HG02943 (cell line): ENCODE results near the gene DZIP3.
"Not testable (repeated sequence)": the region's sequence is repeated elsewhere in the genome, so short reads cannot be mapped to it uniquely, and the experiment has no call there.

Experiments
- ATAC-seq: cut with Tn5 transposase; IDR thresholded peaks from one replicate; pipeline ENCODE4 v1.9.1; 2021; ENCODE audit warnings: mild to moderate bottlenecking, low read depth, moderate library complexity; ENCODE audit not compliant: unreplicated experiment

Gene DZIP3

DNA sequence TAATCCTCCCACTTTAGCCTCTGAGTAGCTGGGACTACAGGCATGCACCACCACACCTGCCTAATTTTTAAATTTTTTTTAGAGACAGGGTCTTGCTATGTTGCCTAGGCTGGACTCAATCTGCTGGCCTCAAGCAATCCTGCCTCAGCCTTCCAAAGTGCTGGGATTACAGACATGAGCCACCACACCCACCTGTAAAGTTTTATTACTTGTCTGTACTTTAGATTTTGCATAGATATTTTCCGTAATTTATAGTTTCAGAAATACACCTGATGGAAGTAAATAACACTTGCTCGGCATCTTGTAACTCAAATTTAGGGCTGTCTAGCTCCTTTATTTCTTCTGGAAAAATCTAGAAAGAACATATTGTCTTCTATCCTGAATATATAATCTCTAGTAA is 5.8 kb downstream of the DZIP3 start:
- ATAC-seq: no peak

DNA sequence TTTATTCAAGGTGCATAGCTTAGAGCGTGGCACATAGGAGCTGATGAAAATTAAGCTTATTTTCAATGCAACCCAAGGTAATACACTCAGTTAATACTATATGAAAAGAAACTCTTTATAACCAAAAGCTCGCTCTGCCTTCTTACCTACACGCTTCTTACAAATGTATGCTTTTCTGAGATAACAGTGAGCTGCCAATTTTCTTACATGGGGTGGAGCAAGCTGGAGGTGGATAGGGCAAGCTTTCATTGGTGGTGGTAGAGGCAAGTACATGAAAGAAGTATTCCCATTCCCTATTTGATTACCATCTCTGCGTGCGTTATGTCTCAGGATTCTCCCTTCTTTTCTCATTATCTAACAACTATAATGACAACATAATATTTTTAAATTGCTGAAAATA is 8.9 kb downstream of the DZIP3 start:
- ATAC-seq: no peak

DNA sequence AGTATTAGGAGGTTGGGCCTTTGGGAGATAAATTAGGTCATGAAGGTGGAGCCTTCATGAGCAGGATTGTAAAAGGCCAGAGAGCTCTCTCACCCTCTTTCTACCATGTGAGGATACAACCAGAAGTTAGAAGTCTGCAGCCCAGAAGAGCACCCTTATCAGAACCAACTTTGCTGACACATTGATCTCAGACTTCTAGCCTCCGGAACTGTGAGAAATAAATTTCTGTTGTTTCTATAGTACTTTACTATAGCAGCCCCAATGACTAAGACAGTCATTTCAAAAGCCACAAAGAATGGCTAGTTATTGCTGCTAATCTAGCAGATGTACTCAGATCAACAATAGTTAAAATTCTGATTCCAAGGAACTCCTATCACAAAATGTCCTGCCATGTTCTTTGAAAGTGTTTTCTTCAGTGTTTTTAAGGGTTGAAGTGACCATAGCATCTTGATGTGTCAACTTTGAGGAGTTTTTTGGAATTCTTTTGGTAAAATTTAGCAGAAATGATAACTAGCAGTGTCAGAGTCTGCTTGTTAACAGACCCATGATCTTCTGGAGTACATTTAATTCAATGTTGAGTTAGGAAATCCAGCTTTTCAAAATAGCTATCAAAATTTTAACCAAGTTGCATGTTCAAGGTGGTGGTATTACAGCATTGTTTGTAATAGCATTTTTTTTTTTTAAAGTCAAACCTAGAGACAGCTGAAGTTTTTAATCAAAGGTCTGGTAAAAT is 10.3 kb downstream of the DZIP3 start:
- ATAC-seq: no peak

DNA sequence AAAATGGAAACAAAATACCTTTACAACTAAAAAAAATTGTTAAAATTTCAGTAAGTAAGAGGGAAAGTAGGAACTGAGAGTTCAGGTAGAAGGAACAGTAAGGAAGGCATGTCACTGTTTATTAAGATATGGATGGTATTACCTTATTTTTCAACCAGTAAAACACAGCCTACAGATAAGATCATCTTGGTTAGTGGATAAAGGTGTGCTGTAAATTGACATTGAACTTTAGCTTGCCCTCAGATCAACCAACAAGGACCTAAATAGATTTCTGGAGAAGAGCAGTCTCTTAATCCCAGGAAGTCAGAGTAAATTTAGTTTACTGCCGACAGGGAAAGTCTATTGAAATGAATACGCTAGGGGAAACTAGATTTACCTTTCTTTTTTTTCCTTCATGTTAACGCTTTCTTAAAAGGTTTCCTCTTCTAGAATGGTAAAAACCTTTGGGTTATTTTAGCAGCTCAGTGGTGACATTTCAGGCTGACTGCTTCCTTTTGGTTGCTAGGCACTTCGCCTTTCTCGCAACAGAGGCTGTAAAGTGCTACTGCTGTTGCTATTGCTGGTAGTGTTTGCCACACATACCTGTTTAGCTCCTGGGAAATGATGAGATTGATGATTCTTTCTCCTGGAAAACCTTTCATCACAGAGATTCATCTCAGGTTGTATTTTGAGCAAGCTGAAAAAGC is 12.9 kb downstream of the DZIP3 start:
- no peak for ATAC-seq

DNA sequence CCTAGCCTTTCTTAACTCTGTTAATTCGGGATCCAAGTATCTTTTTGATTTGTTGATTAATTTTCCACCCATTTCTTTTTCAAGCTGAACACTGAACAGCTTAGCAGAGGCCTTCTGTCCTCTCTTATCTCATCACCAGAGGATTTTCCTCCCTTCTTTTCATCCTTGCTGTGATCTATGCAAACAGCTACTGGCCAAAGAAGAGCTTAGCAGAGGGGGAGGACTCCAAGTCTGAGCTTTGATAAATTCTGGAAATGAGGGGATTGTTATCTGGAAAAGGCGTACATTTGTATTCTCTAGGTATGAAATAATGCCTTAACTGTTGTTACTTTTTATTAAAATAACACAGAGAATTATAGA is 13.4 kb downstream of the DZIP3 start:
- no peak for ATAC-seq

DNA sequence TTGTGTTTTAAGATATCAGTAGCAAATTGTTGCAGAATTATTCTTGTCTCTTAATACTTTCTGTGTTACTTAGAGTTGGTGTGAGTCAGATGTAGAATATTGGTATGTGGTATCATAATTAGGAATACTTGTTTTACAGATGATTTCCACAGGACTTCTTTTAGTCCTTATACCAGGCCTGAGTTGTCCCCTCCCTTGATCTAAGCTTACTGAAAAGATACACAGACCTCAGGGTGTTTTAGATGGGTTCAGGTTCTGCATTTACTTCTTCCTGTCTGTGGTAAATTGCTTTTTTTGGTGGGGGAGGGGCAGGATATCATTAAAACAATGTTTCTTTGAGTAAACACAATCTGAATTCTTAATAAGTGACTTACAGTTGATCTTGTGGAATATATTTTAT is 14.2 kb downstream of the DZIP3 start:
- ATAC-seq: no peak

DNA sequence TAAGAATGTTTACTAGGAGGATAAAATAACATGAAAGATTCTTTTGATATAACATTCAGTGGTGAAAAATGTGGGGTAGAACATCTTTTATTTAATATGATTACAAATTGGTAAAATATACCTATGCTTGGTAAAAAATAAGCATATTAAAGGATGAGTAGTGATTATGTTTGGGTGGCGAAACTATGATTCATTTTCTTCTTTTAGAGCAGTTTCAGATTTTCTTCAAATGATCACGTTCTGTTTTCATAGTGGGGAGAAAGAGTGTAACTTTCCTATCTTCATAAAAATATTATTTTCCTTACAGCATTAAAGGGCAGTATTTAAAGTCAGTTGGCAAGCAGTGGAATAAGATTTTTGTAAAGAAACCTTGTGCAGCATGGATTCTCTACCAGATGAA is 15.5 kb downstream of the DZIP3 start:
- no peak for ATAC-seq

DNA sequence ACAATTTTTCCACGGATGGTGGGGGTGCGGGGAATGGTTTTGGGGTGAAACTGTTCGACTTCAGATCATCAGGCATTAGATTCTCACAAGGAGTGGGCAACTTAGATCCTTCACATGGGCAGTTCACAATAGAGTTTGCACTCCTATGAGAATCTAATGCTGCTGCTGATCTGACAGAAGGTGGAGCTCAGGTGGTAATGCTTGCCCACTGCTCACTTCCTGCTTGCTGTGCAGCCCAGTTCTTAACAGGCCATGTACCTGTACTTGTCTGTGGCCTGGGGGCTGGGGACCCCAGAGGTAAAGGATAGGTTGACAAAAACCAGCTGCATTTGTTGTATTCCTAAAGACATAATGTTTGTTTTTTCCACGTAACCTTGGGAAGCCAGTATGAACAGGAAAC is 16.0 kb downstream of the DZIP3 start:
- no peak for ATAC-seq

DNA sequence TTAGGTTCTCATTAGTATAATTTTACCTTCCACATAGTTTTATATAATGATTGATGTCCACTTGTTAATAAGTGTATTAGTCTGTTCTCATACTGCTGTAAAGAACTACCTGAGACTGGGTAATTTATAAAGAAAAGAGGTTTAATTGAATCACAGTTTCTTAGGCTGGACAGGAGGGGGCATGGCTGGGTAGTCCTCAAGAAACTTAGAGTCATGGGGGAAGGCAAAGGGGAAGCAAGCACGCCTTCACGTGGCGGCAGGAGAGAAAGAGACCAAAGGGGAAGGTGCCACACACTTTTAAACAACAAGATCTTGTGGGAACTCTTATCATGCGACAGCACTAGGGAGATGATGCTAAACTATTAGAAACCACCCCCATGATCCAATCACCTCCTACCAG is 19.2 kb downstream of the DZIP3 start:
- ATAC-seq: no peak

DNA sequence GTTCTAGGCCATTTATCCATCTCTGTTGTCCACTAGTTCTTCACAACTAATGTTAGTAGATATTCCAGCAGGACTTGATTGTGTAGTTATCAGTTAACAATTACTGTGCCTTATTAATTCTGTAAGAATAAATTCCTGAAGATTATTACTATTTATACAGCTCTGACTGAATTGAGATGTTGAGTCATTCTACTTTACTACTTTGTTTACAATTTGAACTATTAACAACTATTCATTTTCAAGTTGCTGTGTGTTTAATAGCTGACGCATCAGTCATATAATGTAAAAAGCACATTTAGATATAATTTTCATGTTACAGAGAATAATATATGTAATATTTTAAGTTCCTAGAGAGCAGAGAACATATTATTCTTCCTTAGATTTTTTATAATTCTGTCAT is 21.1 kb downstream of the DZIP3 start:
- ATAC-seq: no peak

DNA sequence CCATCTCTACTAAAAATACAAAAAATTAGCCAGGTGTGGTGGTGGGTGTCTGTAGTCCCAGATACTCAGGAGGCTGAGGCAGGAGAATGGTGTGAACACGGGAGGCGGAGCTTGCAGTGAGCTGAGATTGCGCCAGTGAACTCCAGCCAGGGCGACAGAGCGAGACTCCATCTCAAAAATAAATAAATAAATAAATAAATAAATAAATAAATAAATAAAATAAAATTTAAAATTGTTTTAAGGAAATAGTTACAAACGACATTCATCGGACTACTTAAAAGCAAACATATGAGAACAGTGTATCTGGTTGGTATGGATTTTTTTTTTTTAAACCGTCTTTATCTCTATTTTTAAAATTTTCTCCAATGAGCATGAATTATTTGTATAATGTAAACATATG is 26.6 kb downstream of the DZIP3 start:
- not testable (repeated sequence) for ATAC-seq

DNA sequence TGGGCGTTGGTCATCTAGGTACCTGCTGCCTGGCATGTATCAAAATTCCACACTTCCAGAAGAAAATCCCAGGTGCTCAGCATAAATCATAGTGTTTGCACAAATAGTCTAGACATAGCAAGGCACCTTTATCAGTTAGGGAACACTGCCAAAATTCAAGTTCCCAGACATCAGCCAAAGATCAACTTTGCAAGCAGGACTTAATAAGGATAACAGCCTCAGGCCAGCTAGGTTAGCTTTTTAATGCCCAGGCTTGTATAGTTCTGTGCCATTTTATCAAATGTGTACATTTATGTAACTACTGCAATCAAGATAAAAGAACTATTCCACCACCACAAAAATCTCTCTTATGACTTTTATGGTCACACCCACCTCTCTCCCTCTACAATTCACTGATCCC is 30.7 kb downstream of the DZIP3 start:
- ATAC-seq: no peak

DNA sequence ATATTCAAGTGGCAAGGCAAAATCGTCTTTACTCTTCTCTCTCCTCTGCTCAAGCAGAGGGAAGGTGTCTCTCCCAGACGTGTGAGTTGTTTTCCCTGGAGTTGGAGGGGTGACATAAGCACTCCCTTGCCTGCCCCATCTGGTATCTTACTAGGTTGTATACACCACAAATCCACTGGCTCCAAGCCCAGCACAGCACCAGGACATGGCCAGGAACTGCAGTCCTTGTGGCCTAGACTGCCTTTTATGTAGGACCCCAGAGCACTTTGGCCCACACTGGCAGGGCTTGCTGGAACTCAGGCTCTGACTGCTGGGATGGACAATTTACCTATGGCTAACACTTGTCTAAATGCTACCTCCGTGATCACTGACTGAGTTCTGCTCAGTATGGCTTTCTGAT is 34.0 kb downstream of the DZIP3 start:
- ATAC-seq: no peak

DNA sequence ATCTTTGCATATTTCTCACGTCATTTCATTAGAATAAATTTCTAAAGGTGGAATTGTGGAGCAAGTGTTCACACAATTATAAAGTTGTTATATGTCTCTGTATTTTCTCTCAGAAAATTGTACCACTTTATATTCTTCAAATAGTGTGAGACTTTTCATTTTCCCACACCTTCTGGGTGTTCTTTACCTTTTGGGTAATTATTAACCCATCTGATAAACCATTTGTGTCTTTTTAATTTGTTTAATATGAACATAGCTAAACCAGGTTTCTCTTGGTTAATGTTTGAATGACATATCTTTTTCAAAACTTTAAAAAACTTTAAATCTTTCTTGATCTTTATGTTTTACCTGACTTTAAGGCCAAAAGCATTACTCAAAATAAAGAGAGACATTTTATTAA is 40.5 kb downstream of the DZIP3 start:
- ATAC-seq: no peak

DNA sequence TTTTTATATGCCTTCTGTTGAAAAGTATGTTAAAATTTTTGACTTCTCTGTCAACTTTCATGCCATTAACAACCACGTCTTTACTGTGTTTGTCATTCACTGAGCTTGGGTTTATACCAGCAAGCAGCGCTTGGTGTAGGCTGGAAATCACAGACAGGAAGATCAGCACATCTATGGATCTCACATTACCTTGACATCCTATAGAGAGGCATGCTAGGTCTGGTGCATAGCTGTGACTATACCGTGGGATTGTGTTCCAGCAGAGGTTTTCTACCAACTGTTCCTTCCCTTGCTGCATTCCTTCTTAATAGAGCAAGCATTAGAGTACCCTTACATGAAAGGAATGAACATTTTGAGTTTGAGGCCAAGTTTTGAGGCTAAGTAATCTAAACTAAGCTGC is 53.0 kb downstream of the DZIP3 start:
- ATAC-seq: no peak

DNA sequence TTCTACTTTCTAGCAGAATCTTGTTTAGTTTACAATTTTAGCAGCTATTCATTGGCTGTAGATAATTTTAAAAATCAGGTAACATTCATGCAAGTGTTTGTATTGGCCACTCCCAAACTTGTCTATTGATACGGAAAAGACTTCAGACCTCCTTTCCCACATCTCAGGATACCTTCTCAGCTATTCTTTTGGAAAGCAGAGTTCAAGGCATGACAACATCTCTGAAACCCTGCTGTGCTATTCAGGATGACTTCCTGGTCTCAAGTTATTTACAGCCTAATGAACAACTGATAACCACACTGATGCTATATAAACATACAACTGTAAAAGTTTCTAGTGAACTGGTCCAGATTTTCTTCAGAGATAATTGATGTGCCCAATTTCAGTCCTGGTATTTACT is 55.8 kb downstream of the DZIP3 start:
- no peak for ATAC-seq

DNA sequence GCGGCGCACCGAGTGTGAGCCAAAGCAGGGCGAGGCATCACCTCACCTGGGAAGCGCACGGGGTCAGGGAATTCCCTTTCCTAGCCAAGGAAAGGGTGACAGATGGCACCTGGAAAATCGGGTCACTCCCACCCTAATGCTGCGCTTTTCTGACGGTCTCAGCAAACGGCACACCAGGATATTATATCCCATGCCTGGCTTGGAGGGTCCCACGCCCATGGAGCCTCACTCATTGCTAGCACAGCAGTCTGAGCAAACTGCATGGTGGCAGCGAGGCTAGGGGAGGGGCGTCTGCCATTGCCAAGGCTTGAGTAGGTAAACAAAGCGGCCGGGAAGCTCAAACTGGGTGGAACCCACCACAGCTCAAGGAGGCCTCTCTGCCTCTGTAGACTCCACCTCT is 66.1 kb downstream of the DZIP3 start:
- not testable (repeated sequence) for ATAC-seq

DNA sequence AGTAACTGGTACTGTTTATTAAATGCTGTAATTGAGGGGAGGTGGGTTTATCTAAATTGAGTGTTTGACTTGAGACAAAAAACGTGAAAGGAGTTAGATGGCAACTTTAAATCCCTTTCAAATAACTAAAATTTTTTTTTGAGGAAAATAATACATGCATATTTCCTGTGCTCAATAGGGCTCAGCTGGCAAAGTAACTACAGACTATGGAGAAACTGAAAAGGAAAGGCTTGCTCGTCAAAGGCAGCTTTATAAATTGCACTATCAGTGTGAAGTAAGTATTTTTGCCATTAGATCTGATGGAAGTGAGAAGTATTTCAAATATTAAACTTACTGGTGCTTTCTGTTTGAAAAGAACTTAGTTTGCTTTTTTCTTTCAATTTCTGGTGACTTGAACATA is 72.2 kb downstream of the DZIP3 start:
- ATAC-seq: no peak

DNA sequence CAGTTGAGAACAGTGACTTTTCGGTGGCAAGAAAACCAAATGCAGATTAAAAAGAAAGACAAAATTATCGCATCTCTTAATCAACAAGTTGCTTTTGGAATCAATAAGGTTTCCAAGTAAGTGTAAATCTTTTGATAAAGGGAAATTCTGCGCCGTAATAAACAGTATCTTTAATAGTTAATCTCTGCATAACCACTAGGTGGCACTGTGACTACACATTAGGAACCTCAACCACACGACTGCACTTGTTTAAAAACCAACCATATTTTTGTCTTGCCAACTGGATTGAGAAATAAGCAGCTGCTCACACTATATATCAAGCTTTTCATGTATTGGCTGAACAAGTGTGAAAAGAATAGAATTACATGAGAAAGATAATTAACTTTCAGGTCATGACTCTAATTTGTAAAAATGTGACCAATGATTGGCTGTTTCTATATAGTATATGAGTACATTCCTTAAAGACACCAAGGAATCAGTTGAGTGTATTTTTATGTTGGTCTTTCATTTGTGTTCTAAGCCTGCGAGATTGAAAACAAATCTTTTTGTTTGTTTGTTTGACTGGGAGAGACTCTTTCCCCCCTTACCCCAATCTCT is 72.7 kb downstream of the DZIP3 start:
- ATAC-seq: peak; percentile 76

DNA sequence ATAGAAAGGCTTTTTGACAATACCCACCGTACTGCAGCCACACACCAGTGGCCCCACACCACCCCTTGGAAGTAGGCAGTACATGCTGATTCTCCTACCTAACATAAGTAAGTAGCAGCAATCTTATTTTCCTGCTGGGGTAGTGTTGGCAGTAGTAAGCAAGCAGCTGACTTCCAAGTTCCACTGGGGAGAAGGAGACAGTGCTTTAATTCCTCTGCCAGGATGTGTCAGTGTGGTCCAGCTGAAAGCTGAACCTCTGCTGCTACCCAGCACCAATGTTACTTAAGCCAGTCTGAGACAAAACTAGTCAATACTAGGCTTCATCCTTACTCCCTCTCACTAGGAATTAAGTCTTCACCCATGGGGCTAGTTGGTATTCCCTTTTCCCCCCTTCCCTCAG is 74.7 kb downstream of the DZIP3 start:
- ATAC-seq: no peak

DNA sequence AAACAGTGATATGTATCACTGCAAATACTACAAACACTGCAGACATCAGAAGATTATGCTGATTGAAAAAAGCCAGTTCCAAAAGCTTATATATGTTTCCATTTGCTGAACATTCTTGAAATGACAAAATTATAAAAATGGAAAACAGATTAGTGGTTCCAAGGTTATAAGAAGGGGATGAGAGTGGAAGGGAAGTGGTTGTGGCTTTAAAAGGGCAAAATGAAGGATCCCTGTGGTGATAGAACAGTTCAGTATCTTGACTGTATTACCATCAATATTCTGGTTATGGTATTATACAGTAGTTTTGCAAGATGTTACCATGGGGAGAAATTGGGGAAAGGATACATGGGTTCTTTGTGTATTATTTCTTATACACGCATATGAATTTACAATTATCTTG is 77.8 kb downstream of the DZIP3 start:
- no peak for ATAC-seq

DNA sequence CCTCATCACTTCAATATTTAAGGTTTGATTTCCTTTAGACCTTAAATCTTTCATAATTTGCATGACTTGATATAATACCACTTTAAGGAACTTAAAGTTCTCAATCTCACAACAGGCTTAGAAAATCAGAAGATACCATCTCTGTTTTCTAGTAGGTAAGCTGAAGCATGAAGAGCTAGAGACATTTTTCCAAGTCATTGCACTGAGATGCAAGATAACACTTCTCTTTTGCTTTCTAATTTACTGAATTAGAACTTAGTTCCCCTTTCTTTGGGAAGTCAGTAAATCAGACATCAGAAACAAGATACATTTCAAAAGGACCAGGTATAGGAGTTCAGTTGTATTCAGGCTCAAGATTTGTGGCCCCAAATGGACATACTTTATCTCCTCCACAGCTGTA is 79.7 kb downstream of the DZIP3 start:
- no peak for ATAC-seq
